Smooth muscle cell (in vitro differentiated cells): ENCODE results near the gene MUC2. TPM values are rescaled to one million over a fixed set of nuclear protein-coding genes. Genes with fewer than 3 reads are reported as not detected.

Experiments used
- DNase-seq: peaks from one replicate; lab custom pipeline; 2025; ENCODE audit not compliant: unreplicated experiment; lab: John Stamatoyannopoulos, UW
- H2AFZ ChIP-seq: fragments of 200-600 bp; sonication (generic); 2 replicates; pipeline ENCODE4 v1.6.0; 2016; ENCODE audit warnings: antibody characterized with exemption, low read depth, mild to moderate bottlenecking
- H3F3A ChIP-seq: fragments of 200-600 bp; sonication (generic); 2 replicates; pipeline ENCODE4 v1.6.0; 2017; ENCODE audit warnings: antibody characterized with exemption, low read depth
- H3K27ac ChIP-seq: fragments of 200-600 bp; sonication (generic); 2 replicates; pipeline ENCODE4 v1.5.1; 2016; ENCODE audit warnings: low read depth, mild to moderate bottlenecking
- H3K27me3 ChIP-seq: fragments of 200-600 bp; sonication (generic); 2 replicates; pipeline ENCODE4 v1.6.1; 2016; ENCODE audit warnings: low read depth, mild to moderate bottlenecking
- H3K36me3 ChIP-seq: fragments of 200-600 bp; sonication (generic); 2 replicates; pipeline ENCODE4 v1.5.1; 2016; ENCODE audit warnings: low read depth
- H3K4me1 ChIP-seq: fragments of 200-600 bp; sonication (generic); 2 replicates; pipeline ENCODE4 v1.5.1; 2016; ENCODE audit warnings: low read depth
- H3K4me2 ChIP-seq: fragments of 200-600 bp; sonication (generic); 2 replicates; pipeline ENCODE4 v1.6.0; 2016; ENCODE audit warnings: mild to moderate bottlenecking
- H3K4me3 ChIP-seq: fragments of 200-600 bp; sonication (generic); 2 replicates; pipeline ENCODE4 v1.5.1; 2016; ENCODE audit warnings: mild to moderate bottlenecking
- H3K79me2 ChIP-seq: fragments of 200-600 bp; sonication (generic); 2 replicates; pipeline ENCODE4 v1.6.0; 2016; ENCODE audit warnings: low read depth, mild to moderate bottlenecking
- H3K9ac ChIP-seq: fragments of 200-600 bp; sonication (generic); 2 replicates; pipeline ENCODE4 v1.6.0; 2016; ENCODE audit warnings: low read depth
- H3K9me3 ChIP-seq: fragments of 200-600 bp; sonication (generic); replicated peaks from 2 replicates; pipeline ENCODE4 v1.5.1; 2016; ENCODE audit warnings: low read depth
- H4K20me1 ChIP-seq: fragments of 200-600 bp; sonication (generic); 2 replicates; pipeline ENCODE4 v1.6.0; 2016; ENCODE audit warnings: low read depth
- CTCF ChIP-seq: fragments of 200-600 bp; sonication (generic); IDR thresholded peaks from 2 replicates; pipeline ENCODE4 v1.5.1; 2017; ENCODE audit warnings: borderline replicate concordance, mild to moderate bottlenecking, antibody characterized with exemption; ENCODE audit not compliant: insufficient read depth, poor library complexity, severe bottlenecking
- WGBS: methylation state at CpG from one replicate; pipeline ENCODE4 v1.1.7; 2016; ENCODE audit warnings: low lambda C conversion rate; 5-methylcytosine and 5-hydroxymethylcytosine counted together
- polyA plus RNA-seq: library from polyadenylated mRNA; unstranded; fragments of >200 nt; fragmentation: Nextera tagmentation; extraction: Ambion mirVana; gene quantifications from 2 replicates; pipeline ENCODE4 v1.2.1, GENCODE V29; 2016
- total RNA-seq: library from RNA; depleted of rRNA; stranded (reverse); fragments of >200 nt; gene quantifications from 2 replicates; pipeline ENCODE4 v1.2.3, GENCODE V29; 2014

Gene MUC2
- total and polyA plus RNA-seq, 2 experiments from 2014 or later = not detected

DNA sequence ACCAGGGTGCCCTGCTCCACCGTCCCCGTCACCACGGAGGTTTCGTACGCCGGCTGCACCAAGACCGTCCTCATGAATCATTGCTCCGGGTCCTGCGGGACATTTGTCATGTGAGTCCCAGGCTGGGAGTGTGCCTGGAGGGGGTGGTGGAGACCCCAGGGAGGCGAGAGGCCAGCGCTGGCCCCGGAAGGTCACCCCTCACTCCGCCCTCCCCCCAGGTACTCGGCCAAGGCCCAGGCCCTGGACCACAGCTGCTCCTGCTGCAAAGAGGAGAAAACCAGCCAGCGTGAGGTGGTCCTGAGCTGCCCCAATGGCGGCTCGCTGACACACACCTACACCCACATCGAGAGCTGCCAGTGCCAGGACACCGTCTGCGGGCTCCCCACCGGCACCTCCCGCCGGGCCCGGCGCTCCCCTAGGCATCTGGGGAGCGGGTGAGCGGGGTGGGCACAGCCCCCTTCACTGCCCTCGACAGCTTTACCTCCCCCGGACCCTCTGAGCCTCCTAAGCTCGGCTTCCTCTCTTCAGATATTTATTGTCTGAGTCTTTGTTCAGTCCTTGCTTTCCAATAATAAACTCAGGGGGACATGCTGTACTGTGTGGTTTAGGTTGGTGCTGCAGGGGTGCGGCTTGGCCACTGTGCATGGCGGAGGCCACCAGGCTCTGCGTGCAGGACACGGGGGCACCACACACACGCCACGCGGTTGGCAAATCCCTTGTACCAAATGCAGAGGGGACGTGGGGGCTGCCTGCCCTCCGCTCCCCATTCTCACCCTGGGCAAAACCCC lies 35.4 kb downstream of the MUC2 start:
- no peaks in the 10 kb centered on the region for H3K4me1 ChIP-seq
- H3K36me3 ChIP-seq = no peaks in the 10 kb centered on the region
- no peaks in the 10 kb centered on the region for H4K20me1 ChIP-seq
- no peak overlapping the region for H3K27ac ChIP-seq
- no peaks in the 10 kb centered on the region for H3K9me3 ChIP-seq
- no peaks in the 10 kb centered on the region for H3F3A ChIP-seq
- no peak overlapping the region for H3K4me2 ChIP-seq
- no peak overlapping the region for H2AFZ ChIP-seq
- TF ChIP-seq CTCF = no peak
- no peak overlapping the region for H3K9ac ChIP-seq
- WGBS = 88% methylated on average over 35 of the region's 39 CpGs
- no peak overlapping the region for H3K4me3 ChIP-seq
- H3K27me3 ChIP-seq = no peaks in the 10 kb centered on the region
- DNase-seq = no peak
- no peaks in the 10 kb centered on the region for H3K79me2 ChIP-seq

GRCh38 chr11:1111545-1112212 lies 37.0 kb downstream of the MUC2 start:
- Histone ChIP-seq H3K9me3 (no peaks in the 10 kb centered on the region), H3F3A (no peaks in the 10 kb centered on the region), H2AFZ (no peak overlapping the region), H3K79me2 (no peaks in the 10 kb centered on the region), H3K27ac (no peak overlapping the region), H3K4me1 (no peaks in the 10 kb centered on the region), H4K20me1 (no peaks in the 10 kb centered on the region), H3K36me3 (no peaks in the 10 kb centered on the region), H3K4me3 (no peak overlapping the region), H3K9ac (no peak overlapping the region), H3K4me2 (no peak overlapping the region), H3K27me3 (no peaks in the 10 kb centered on the region)
- DNase-seq = no peak
- WGBS = 89% methylated on average over 10 of the region's 10 CpGs
- no peak for TF ChIP-seq CTCF

GRCh38 chr11:1112351-1113191 lies 37.9 kb downstream of the MUC2 start:
- H3K4me2 ChIP-seq = no peak overlapping the region
- H3K4me1 ChIP-seq = no peaks in the 10 kb centered on the region
- H4K20me1 ChIP-seq = no peaks in the 10 kb centered on the region
- no peak overlapping the region for H2AFZ ChIP-seq
- no peak overlapping the region for H3K9ac ChIP-seq
- H3K4me3 ChIP-seq = no peak overlapping the region
- TF ChIP-seq CTCF = no peak
- no peaks in the 10 kb centered on the region for H3K36me3 ChIP-seq
- no peak for DNase-seq
- no peaks in the 10 kb centered on the region for H3K79me2 ChIP-seq
- no peaks in the 10 kb centered on the region for H3F3A ChIP-seq
- no peak overlapping the region for H3K27ac ChIP-seq
- H3K9me3 ChIP-seq = no peaks in the 10 kb centered on the region
- no peaks in the 10 kb centered on the region for H3K27me3 ChIP-seq
- WGBS = 92% methylated on average over 7 of the region's 14 CpGs
